Upper lobe of left lung (tissue), 6 donors: Measurements from ENCODE around the gene NINJ2. TPM values are rescaled to one million over a fixed set of nuclear protein-coding genes. Genes with fewer than 3 reads are reported as not detected.

Source experiments
- ATAC-seq, 2 donors: fragments of 200-7000 bp; cut with Tn5 transposase; one replicate each; pipeline ENCODE4 v1.9.1; 2022; ENCODE audit warnings: mild to moderate bottlenecking in 2 of 2, moderate library complexity in 2 of 2; ENCODE audit not compliant: low FRiP score in 2 of 2
- DNase-seq, 2 donors: peaks; one replicate each; pipeline ENCODE4 v3.0.0-alpha.2; 2019 to 2020
- H3K27ac ChIP-seq, 4 donors: fragments of 200-600 bp; sonication (generic); one replicate each; pipeline ENCODE4 v1.5.1; 2016 to 2019
- H3K27me3 ChIP-seq, 4 donors: fragments of 200-600 bp; sonication (generic); one replicate each; pipeline ENCODE4 v1.5.1; 2017 to 2019
- H3K36me3 ChIP-seq, 4 donors: fragments of 200-600 bp; sonication (generic); one replicate each; pipeline ENCODE4 v1.5.1; 2016 to 2019
- H3K4me1 ChIP-seq, 4 donors: fragments of 200-600 bp; sonication (generic); one replicate each; pipeline ENCODE4 v1.5.1; 2018 to 2019
- H3K4me3 ChIP-seq, 4 donors: fragments of 200-600 bp; sonication (generic); one replicate each; pipeline ENCODE4 v1.5.1; 2017 to 2019; ENCODE audit warnings: mild to moderate bottlenecking in 2 of 4, moderate library complexity in 1 of 4
- H3K9me3 ChIP-seq, 4 donors: fragments of 200-600 bp; sonication (generic); one replicate each; pipeline ENCODE4 v1.5.1; 2018 to 2019
- CTCF ChIP-seq, 6 experiments: fragments of 450-650 bp in 4 of 6; fragments of 200-600 bp in 2 of 6; sonication (generic) in 2 of 6; IDR thresholded peaks; one replicate each; pipeline ENCODE4 v1.5.1; 2016 to 2019; ENCODE audit warnings: antibody characterized with exemption in 6 of 6
- EP300 ChIP-seq, 4 donors: sonication (generic); formaldehyde crosslinking; IDR thresholded peaks; one replicate each; pipeline ENCODE4 v1.5.1; 2017; ENCODE audit warnings: antibody characterized with exemption in 4 of 4, control low read depth in 2 of 4
- POLR2A ChIP-seq, 4 donors: fragments of 450-650 bp; IDR thresholded peaks; one replicate each; pipeline ENCODE4 v1.5.1; 2016 to 2017; ENCODE audit warnings: antibody characterized with exemption in 4 of 4, mild to moderate bottlenecking in 2 of 4
- POLR2AphosphoS5 ChIP-seq, 2 donors: sonication (generic); formaldehyde crosslinking; IDR thresholded peaks; one replicate each; pipeline ENCODE4 v1.5.1; 2017; ENCODE audit warnings: antibody characterized with exemption in 2 of 2
- WGBS, 2 donors: methylation state at CpG; one replicate each; pipeline ENCODE4 v1.1.5; 2017 to 2018; 5-methylcytosine and 5-hydroxymethylcytosine counted together
- total RNA-seq, 6 donors: library from RNA; depleted of rRNA in 4 of 6; stranded (reverse); fragments of >200 nt in 4 of 6; gene quantifications; one replicate each; pipeline versions ENCODE4 v1.1.0 to v1.2.1, GENCODE V29; 2016 to 2021
- donor health status: DM: no; HTN: no; CAD: no; lungs with moderate emphysema.
- donor health status: DM: no; HTN: yes; CAD: no; lungs with severe emphysema.

Gene NINJ2
- total RNA-seq, 6 donors from 2014 or later: 15.6 to 73.3 (median 36.2) TPM

GRCh38 chr12:614411-614970, 48.8 kb downstream of the NINJ2 start:
- DNase-seq (peak; percentile 43 to 63), ATAC-seq (no peak)
- H3K36me3 ChIP-seq: no peaks in the 10 kb centered on the region
- no peaks in the 10 kb centered on the region for H3K27me3 ChIP-seq
- peak overlapping the region in 3 of 4 donors; percentile 37 to 66 (median 52) for H3K27ac ChIP-seq
- H3K4me3 ChIP-seq: no peak overlapping the region
- no peaks in the 10 kb centered on the region for H3K9me3 ChIP-seq
- peaks cover 49 to 69% (median 67%) of the 10 kb centered on the region in 4 donors for H3K4me1 ChIP-seq
- TF ChIP-seq CTCF (IDR thresholded peaks at IDR 0.05) (peak in 3 of 6 experiments; percentile 17 to 52 (median 21)), POLR2AphosphoS5 (IDR thresholded peaks at IDR 0.05) (no peak)
- WGBS, 2 donors: 59 to 66% methylated on average over 12 of the region's 12 CpGs

DNA sequence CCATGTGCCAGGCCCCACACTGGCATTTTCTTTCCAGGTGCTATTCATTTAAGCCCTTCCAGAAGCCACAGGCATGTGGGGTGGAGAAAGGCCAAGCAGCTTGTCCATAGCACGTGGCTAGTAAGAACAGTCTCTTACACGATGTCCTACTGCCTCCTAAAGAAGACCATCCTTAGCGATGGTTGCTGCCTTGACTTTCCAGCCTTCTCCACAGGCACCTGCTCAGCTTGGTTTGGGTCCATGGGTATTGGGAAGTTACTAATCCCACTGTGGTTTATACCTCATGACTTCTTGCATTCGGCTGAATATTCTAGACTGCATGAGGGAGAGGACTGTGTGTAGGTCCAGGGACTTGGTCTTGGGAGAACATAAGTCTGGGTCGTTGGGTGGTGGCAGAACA, 49.2 kb downstream of the NINJ2 start:
- Histone ChIP-seq H3K9me3 (no peaks in the 10 kb centered on the region), H3K27me3 (no peaks in the 10 kb centered on the region), H3K27ac (peak overlapping the region in 2 of 4 donors; percentile 37 to 52), H3K4me1 (peaks cover 49 to 66% (median 65%) of the 10 kb centered on the region in 4 donors), H3K4me3 (no peak overlapping the region), H3K36me3 (no peaks in the 10 kb centered on the region)
- TF ChIP-seq POLR2A (IDR thresholded peaks at IDR 0.05): no peak
- TF ChIP-seq POLR2AphosphoS5 (IDR thresholded peaks at IDR 0.05): no peak
- no peak for TF ChIP-seq EP300 (IDR thresholded peaks at IDR 0.05)
- WGBS, 2 donors: 75 to 79% methylated on average over 5 of the region's 5 CpGs
- peak in 1 of 2 donors; percentile 17 for DNase-seq
- no peak for ATAC-seq

DNA sequence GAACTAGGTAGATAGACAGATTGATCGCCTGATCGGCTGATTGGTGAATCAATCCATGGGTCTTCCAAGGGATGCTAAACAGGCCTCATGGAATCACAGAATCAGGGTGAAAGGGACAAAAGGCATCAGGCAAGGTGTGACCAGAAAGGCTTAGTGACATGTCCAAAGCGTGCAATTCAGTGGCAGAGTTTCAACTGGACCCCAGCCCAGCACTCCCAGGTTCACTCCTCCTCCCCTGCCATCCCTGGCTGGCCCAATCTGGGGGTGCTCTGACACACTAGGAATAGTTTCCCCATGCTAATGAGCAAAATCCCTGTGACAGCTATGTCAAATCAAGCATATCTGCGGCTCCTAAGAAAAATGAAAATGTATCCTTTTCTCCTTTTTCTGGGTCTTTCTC, 50.4 kb downstream of the NINJ2 start:
- H3K27ac ChIP-seq: peak overlapping the region in 1 of 4 donors; percentile 8
- H3K4me3 ChIP-seq: no peak overlapping the region
- no peaks in the 10 kb centered on the region for H3K27me3 ChIP-seq
- TF ChIP-seq POLR2A (IDR thresholded peaks at IDR 0.05): no peak
- no peak for TF ChIP-seq POLR2AphosphoS5 (IDR thresholded peaks at IDR 0.05)
- TF ChIP-seq CTCF (IDR thresholded peaks at IDR 0.05): no peak
- no peak for TF ChIP-seq EP300 (IDR thresholded peaks at IDR 0.05)
- no peaks in the 10 kb centered on the region for H3K9me3 ChIP-seq
- H3K4me1 ChIP-seq: peaks cover 56 to 66% (median 65%) of the 10 kb centered on the region in 4 donors
- H3K36me3 ChIP-seq: no peaks in the 10 kb centered on the region
- 97% methylated on average over 4 of the region's 4 CpGs for WGBS, 2 donors
- DNase-seq: peak in 1 of 2 donors; percentile 5
- ATAC-seq: no peak

GRCh38 chr12:612293-612692, 51.0 kb downstream of the NINJ2 start:
- Histone ChIP-seq H3K9me3 (no peaks in the 10 kb centered on the region), H3K27me3 (no peaks in the 10 kb centered on the region), H3K36me3 (no peaks in the 10 kb centered on the region), H3K27ac (peak overlapping the region in 1 of 4 donors; percentile 89), H3K4me1 (peaks cover 62 to 66% (median 65%) of the 10 kb centered on the region in 4 donors), H3K4me3 (no peak overlapping the region)
- WGBS, 2 donors: 92 to 96% methylated on average over 7 of the region's 7 CpGs
- TF ChIP-seq EP300 (IDR thresholded peaks at IDR 0.05) (no peak), POLR2AphosphoS5 (IDR thresholded peaks at IDR 0.05) (no peak)
- no peak for ATAC-seq
- peak in 1 of 2 donors; percentile 17 for DNase-seq

DNA sequence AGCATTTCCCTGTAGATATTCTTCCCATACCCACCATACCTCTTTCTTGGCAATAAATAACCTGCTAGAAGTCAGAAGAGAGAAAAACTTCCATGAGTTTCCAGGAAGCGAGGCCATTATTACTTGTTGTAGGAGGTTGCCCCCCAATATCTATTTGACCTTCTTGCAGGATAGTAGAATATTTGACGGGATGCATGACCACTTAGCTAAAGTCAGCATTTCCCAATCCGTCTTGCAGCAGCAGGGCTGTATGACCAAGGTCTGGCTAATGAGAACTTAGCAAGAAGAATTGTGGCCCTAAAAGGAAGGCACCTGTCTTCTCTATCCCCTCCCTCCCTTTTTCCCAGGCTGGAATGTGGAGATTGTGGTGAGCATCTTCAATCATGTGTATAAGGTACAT, 51.5 kb downstream of the NINJ2 start:
- Histone ChIP-seq H3K27ac (peak overlapping the region in 3 of 4 donors; percentile 77 to 89 (median 86)), H3K4me1 (peaks cover 60 to 65% (median 62%) of the 10 kb centered on the region in 4 donors), H3K9me3 (no peaks in the 10 kb centered on the region), H3K4me3 (no peak overlapping the region), H3K36me3 (no peaks in the 10 kb centered on the region), H3K27me3 (no peaks in the 10 kb centered on the region)
- DNase-seq: peak in 1 of 2 donors; percentile 24
- TF ChIP-seq CTCF (IDR thresholded peaks at IDR 0.05) (no peak), EP300 (IDR thresholded peaks at IDR 0.05) (no peak), POLR2A (IDR thresholded peaks at IDR 0.05) (no peak), POLR2AphosphoS5 (IDR thresholded peaks at IDR 0.05) (no peak)
- 87 to 89% methylated on average over 3 of the region's 3 CpGs for WGBS, 2 donors
- ATAC-seq: no peak

- WGBS, 2 donors: 96 to 98% methylated on average over 43 to 49 of the region's 58 CpGs
- no peaks in the 10 kb centered on the region for H3K27me3 ChIP-seq
- TF ChIP-seq POLR2A (IDR thresholded peaks at IDR 0.05) (no peak), EP300 (IDR thresholded peaks at IDR 0.05) (no peak), POLR2AphosphoS5 (IDR thresholded peaks at IDR 0.05) (no peak), CTCF (IDR thresholded peaks at IDR 0.05) (no peak)
- no peak overlapping the region for H3K4me3 ChIP-seq
- no peaks in the 10 kb centered on the region for H3K36me3 ChIP-seq
- ATAC-seq (no peak), DNase-seq (no peak)
- H3K27ac ChIP-seq: peak overlapping the region in 3 of 4 donors; percentile 55 to 86 (median 67)
- no peaks in the 10 kb centered on the region for H3K9me3 ChIP-seq
- H3K4me1 ChIP-seq: peaks cover 35 to 41% (median 36%) of the 10 kb centered on the region in 4 donors
Measured at GRCh38 chr12:608921-609320, 54.3 kb downstream of the NINJ2 start.
